Measurements from ENCODE around the gene ARHGAP25. TPM values are rescaled to one million over a fixed set of nuclear protein-coding genes. Genes with fewer than 3 reads are reported as not detected.
"Not testable (repeated sequence)": the region's sequence is repeated elsewhere in the genome, so short reads cannot be mapped to it uniquely, and the experiment has no call there.

Gene ARHGAP25
- total and polyA plus RNA-seq, 4 experiments from 2014 or later = 37.1 to 163 (median 144) TPM

DNA sequence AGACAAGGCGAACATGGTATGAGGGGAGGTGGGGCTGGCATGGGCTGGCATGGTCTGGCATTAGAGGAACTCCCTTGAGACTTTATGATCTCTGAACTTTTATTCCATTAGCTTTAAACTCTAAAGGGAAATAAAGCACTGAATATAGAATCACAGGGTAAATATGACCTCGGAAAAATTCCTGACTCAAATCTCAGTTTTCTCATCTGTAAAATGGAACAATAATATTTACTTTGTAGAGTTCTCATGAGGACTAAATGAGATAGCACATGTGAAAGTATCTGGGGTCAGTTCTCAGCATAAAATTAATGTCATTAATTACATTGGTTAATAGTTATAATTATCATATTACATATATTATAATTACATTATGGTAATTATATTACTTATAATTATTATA is 65.9 kb downstream of the ARHGAP25 start:
- Mint-ChIP-seq H3K4me1 (peaks cover 45 to 61% (median 52%) of the 10 kb centered on the region in 4 donors), H3K4me3 (no peak overlapping the region), H3K9me3 (peaks cover 0 to 3% (median 0%) of the 10 kb centered on the region in 8 donors), H3K27me3 (no peaks in the 10 kb centered on the region), H3K27ac (peak overlapping the region; percentile 24 to 91 (median 80)), H3K36me3 (peaks cover 53 to 55% of the 10 kb centered on the region in 2 donors)
- DNase-seq = no peak
- H3K4me3 ChIP-seq (ENCODE audit: low read length in 2 of 2) = no peak overlapping the region
- intact Hi-C loops (cut with micrococcal nuclease) = no loop called here
- no peak overlapping the region for H3K27ac ChIP-seq (ENCODE audit: low read depth, low read length)
- H3K36me3 ChIP-seq (ENCODE audit: insufficient read depth, low read length) = peaks cover 60% of the 10 kb centered on the region
- CTCF ChIA-PET (ENCODE audit: partially characterized antibody) = interaction anchor here (1.6 to 1.8 kb wide), 2 partner anchors 49 to 79 kb away, joined by 3 to 5 read pairs; no protein-coding TSS in a partner anchor
- POLR2A ChIA-PET (ENCODE audit: partially characterized antibody) = interaction anchor here (1.0 to 1.5 kb wide), 5 partner anchors 10 to 49 kb away, joined by 3 to 5 read pairs (median 3); no protein-coding TSS in a partner anchor
- no peaks in the 10 kb centered on the region for H3K9me3 ChIP-seq (ENCODE audit: control insufficient read depth in 1 of 2, low read length in 2 of 2)
- no peaks in the 10 kb centered on the region for H3K27me3 ChIP-seq (ENCODE audit: insufficient read depth, low read length)
- peaks cover 40% of the 10 kb centered on the region for H3K4me1 ChIP-seq (ENCODE audit: insufficient read depth, low read length)

DNA sequence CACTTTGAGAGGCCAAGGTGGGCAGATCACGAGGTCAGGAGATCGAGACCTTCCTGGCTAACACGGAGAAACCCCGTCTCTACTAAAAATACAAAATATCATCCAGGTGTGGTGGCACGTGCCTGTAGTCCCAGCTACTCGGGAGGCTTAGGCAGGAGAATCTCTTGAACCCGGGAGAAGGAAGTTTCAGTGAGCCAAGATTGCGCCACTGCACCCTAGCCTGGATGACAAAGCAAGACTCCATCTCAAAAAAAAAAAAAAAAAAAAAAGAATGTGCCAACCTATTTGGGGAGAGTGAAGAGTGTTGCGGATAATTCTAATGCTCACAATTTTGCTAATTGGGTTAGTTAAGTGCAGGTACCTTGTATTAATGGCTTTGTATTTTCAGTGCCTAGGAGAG is 67.5 kb downstream of the ARHGAP25 start:
- H3K27me3 ChIP-seq (ENCODE audit: insufficient read depth, low read length); H3K9me3 Mint-ChIP-seq; H3K27me3 Mint-ChIP-seq; H3K9me3 ChIP-seq (ENCODE audit: control insufficient read depth in 1 of 2, low read length in 2 of 2); H3K4me3 Mint-ChIP-seq; H3K4me3 ChIP-seq (ENCODE audit: low read length in 2 of 2); DNase-seq; H3K27ac ChIP-seq (ENCODE audit: low read depth, low read length); intact Hi-C loops (cut with micrococcal nuclease): not testable (repeated sequence)
- ChIA-PET POLR2A (ENCODE audit: partially characterized antibody) (interaction anchor here (0.9 to 2.0 kb wide), 6 partner anchors 8 to 56 kb away, joined by 3 to 5 read pairs (median 3); no protein-coding TSS in a partner anchor), CTCF (ENCODE audit: partially characterized antibody) (interaction anchor here (1.2 to 1.3 kb wide), 2 partner anchors 11 to 52 kb away, joined by 3 to 4 read pairs; no protein-coding TSS in a partner anchor)
- Mint-ChIP-seq H3K4me1 (peaks cover 42 to 59% (median 49%) of the 10 kb centered on the region in 4 donors), H3K36me3 (peaks cover 54 to 61% of the 10 kb centered on the region in 2 donors), H3K27ac (peak overlapping the region in 1 of 7 donors; percentile 25)
- Histone ChIP-seq H3K36me3 (ENCODE audit: insufficient read depth, low read length) (peaks cover 69% of the 10 kb centered on the region), H3K4me1 (ENCODE audit: insufficient read depth, low read length) (peaks cover 30% of the 10 kb centered on the region)

GRCh38 chr2:68805025-68805424 is 70.4 kb downstream of the ARHGAP25 start:
- peaks cover 57 to 63% of the 10 kb centered on the region in 2 donors for H3K36me3 Mint-ChIP-seq
- intact Hi-C loops (cut with micrococcal nuclease) = no loop called here
- ChIA-PET CTCF (ENCODE audit: partially characterized antibody) (interaction anchor here (1.2 to 2.1 kb wide), 4 partner anchors 11 to 120 kb away, joined by 3 to 8 read pairs (median 3); no protein-coding TSS in a partner anchor), POLR2A (ENCODE audit: partially characterized antibody) (interaction anchor here (2.4 kb wide), 1 partner anchor 39 kb away, joined by 6 read pairs; no protein-coding TSS in a partner anchor)
- no peaks in the 10 kb centered on the region for H3K9me3 Mint-ChIP-seq
- no peak overlapping the region for H3K4me3 ChIP-seq (ENCODE audit: low read length in 2 of 2)
- no peak for DNase-seq
- peaks cover 44 to 64% (median 51%) of the 10 kb centered on the region in 4 donors for H3K4me1 Mint-ChIP-seq
- no peaks in the 10 kb centered on the region for H3K27me3 ChIP-seq (ENCODE audit: insufficient read depth, low read length)
- no peaks in the 10 kb centered on the region for H3K9me3 ChIP-seq (ENCODE audit: control insufficient read depth in 1 of 2, low read length in 2 of 2)
- H3K27me3 Mint-ChIP-seq = no peaks in the 10 kb centered on the region
- no peak overlapping the region for H3K27ac ChIP-seq (ENCODE audit: low read depth, low read length)
- H3K4me3 Mint-ChIP-seq = no peak overlapping the region
- peak overlapping the region in 5 of 7 donors; percentile 1 to 86 (median 78) for H3K27ac Mint-ChIP-seq
- H3K4me1 ChIP-seq (ENCODE audit: insufficient read depth, low read length) = peaks cover 33% of the 10 kb centered on the region
- peaks cover 73% of the 10 kb centered on the region for H3K36me3 ChIP-seq (ENCODE audit: insufficient read depth, low read length)

DNA sequence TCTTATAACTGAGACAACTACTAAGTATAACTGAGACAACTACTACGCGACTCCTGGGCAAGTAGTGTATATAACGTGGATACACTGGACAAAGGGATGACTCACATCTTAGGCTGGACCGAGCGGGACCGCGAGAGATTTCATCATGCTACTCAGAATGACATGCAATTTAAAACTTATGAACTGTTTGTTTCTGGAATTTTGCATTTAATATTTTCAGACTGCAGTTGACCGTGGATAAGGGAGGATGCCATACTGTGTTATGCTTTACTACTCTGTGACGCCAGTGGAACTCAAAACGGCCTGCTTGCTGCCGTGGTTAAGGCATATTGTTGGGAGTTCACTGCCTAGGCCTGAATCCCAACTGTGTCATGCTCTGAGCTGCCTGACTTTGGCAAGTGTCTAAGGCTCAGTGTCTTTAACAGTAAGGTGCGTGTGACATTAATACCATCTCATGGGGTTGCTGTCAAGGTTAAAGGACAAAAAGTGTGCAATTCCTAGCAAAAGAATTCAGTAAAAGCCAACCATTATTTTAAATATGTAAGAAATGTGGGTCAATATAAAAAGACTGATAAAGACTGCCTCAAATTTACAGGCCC is 72.0 kb downstream of the ARHGAP25 start:
- Mint-ChIP-seq H3K4me1 (peaks cover 39 to 59% (median 45%) of the 10 kb centered on the region in 4 donors), H3K9me3 (no peaks in the 10 kb centered on the region), H3K27me3 (no peaks in the 10 kb centered on the region), H3K36me3 (peaks cover 57 to 61% of the 10 kb centered on the region in 2 donors), H3K27ac (peak overlapping the region in 6 of 7 donors; percentile 8 to 92 (median 87)), H3K4me3 (peak overlapping the region in 1 of 8 donors; percentile 40)
- Histone ChIP-seq H3K27me3 (ENCODE audit: insufficient read depth, low read length) (no peaks in the 10 kb centered on the region), H3K9me3 (ENCODE audit: control insufficient read depth in 1 of 2, low read length in 2 of 2) (no peaks in the 10 kb centered on the region), H3K27ac (ENCODE audit: low read depth, low read length) (no peak overlapping the region), H3K4me1 (ENCODE audit: insufficient read depth, low read length) (peaks cover 43% of the 10 kb centered on the region), H3K36me3 (ENCODE audit: insufficient read depth, low read length) (peaks cover 77% of the 10 kb centered on the region), H3K4me3 (ENCODE audit: low read length in 2 of 2) (no peak overlapping the region)
- POLR2A ChIA-PET (ENCODE audit: partially characterized antibody) = interaction anchor here (1.6 kb wide), 1 partner anchor 54 kb away, joined by 4 read pairs; no protein-coding TSS in a partner anchor
- DNase-seq = no peak
- intact Hi-C loops (cut with micrococcal nuclease) = no loop called here
- CTCF ChIA-PET (ENCODE audit: partially characterized antibody) = interaction anchor here (0.8 to 2.3 kb wide), 3 partner anchors 32 to 98 kb away, joined by 3 to 8 read pairs (median 3); no protein-coding TSS in a partner anchor

DNA sequence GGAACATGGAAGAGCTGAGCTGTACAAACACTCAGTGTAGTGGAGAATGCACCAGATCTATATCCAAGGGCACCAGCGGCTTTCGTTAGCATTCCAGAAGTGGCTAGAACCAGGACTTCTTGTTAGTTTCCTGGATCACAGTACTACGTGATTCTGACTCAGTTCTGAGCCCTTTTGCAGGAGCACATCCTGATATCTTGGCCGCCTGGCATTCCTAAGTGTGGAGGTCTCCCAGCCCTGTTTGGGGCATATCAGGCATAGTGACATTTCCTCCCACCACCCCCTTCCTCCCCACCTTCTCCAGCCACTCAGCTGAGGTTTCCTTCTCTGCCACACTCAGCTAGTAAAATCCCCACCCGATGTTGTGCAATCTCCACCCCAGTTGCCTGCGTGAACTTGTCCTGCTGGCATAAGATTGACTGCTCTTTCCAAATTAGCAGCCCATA is 73.2 kb downstream of the ARHGAP25 start:
- peaks cover 64 to 72% of the 10 kb centered on the region in 2 donors for H3K36me3 Mint-ChIP-seq
- Histone ChIP-seq H3K36me3 (ENCODE audit: insufficient read depth, low read length) (peaks cover 88% of the 10 kb centered on the region), H3K9me3 (ENCODE audit: control insufficient read depth in 1 of 2, low read length in 2 of 2) (no peaks in the 10 kb centered on the region), H3K27me3 (ENCODE audit: insufficient read depth, low read length) (no peaks in the 10 kb centered on the region), H3K4me1 (ENCODE audit: insufficient read depth, low read length) (peaks cover 43% of the 10 kb centered on the region), H3K27ac (ENCODE audit: low read depth, low read length) (peak overlapping the region; percentile 32), H3K4me3 (ENCODE audit: low read length in 2 of 2) (no peak overlapping the region)
- CTCF ChIA-PET (ENCODE audit: partially characterized antibody) = interaction anchor here (0.8 to 2.3 kb wide), 5 partner anchors 28 to 91 kb away, joined by 3 to 8 read pairs (median 4); no protein-coding TSS in a partner anchor
- intact Hi-C loops (cut with micrococcal nuclease) = no loop called here
- POLR2A ChIA-PET (ENCODE audit: partially characterized antibody) = interaction anchor here (0.9 to 1.6 kb wide), 3 partner anchors 40 to 56 kb away, joined by 3 to 4 read pairs (median 4); no protein-coding TSS in a partner anchor
- DNase-seq = peak in 1 of 5 donors; percentile 55
- no peaks in the 10 kb centered on the region for H3K27me3 Mint-ChIP-seq
- no peaks in the 10 kb centered on the region for H3K9me3 Mint-ChIP-seq
- peak overlapping the region in 3 of 8 donors; percentile 24 to 56 (median 50) for H3K4me3 Mint-ChIP-seq
- H3K4me1 Mint-ChIP-seq = peaks cover 39 to 66% (median 45%) of the 10 kb centered on the region in 4 donors
- H3K27ac Mint-ChIP-seq = peak overlapping the region in 6 of 7 donors; percentile 87 to 96 (median 91)

DNA sequence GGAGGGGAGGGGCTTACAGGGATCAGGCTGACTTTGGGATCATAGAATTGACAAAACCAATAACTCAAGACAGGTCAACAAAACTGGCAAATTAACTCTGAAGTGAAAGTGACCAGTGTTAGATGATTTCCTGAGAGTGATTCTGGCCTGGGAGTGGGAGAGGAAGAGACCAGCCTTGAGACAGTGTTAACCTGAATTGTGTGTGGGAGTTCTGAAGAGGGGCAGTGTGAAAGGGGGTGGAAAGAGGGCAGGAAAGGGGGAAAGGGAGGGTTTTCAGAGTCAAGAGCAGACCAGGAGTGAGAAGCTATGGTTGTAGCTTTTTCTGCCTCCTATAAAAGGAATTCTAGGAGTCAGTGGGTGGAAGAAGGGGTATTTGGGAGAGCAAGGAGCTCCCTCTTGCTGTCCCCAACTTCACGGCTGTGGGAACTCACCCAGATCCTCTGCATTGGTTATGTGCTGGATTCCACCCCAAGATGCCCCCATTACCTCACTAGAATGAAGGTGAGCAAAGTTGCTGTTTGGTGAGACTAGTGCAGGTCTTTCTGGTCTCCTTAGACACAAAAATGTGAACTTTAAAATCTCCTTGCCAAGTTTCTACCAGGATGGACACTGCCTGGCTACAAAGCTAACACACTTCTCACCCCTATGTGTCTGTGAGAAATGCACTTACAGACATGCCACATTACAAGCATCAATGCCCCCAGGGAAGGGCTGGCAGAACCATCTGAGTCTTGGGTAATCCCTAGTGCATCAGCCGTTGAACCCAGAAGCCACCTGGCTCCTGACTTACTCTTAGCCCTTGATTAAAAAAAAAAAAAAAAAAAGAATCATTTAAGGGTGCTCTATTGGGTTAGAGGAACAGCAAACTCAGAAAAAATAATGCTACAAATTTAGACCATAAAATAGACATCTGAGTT is 75.0 kb downstream of the ARHGAP25 start:
- POLR2A ChIA-PET (ENCODE audit: partially characterized antibody) = interaction anchor here (0.6 to 1.2 kb wide), 5 partner anchors 8 to 58 kb away, joined by 3 read pairs; no protein-coding TSS in a partner anchor
- DNase-seq = no peak
- peak overlapping the region in 6 of 7 donors; percentile 84 to 96 (median 91) for H3K27ac Mint-ChIP-seq

More for the DNA sequence above, 75.0 kb downstream of the ARHGAP25 start:
- no peaks in the 10 kb centered on the region for H3K9me3 ChIP-seq (ENCODE audit: control insufficient read depth in 1 of 2, low read length in 2 of 2)
- H3K36me3 ChIP-seq (ENCODE audit: insufficient read depth, low read length) = peaks cover 87% of the 10 kb centered on the region
- Mint-ChIP-seq H3K4me1 (peaks cover 43 to 63% (median 45%) of the 10 kb centered on the region in 4 donors), H3K36me3 (peaks cover 78 to 79% of the 10 kb centered on the region in 2 donors), H3K27me3 (no peaks in the 10 kb centered on the region), H3K9me3 (no peaks in the 10 kb centered on the region), H3K4me3 (no peak overlapping the region)
- CTCF ChIA-PET (ENCODE audit: partially characterized antibody) = interaction anchor here (0.7 to 2.7 kb wide), 4 partner anchors 33 to 101 kb away, joined by 3 to 11 read pairs (median 4); no protein-coding TSS in a partner anchor
- H3K4me3 ChIP-seq (ENCODE audit: low read length in 2 of 2) = no peak overlapping the region
- peaks cover 43% of the 10 kb centered on the region for H3K4me1 ChIP-seq (ENCODE audit: insufficient read depth, low read length)
- peak overlapping the region; percentile 24 for H3K27ac ChIP-seq (ENCODE audit: low read depth, low read length)
- H3K27me3 ChIP-seq (ENCODE audit: insufficient read depth, low read length) = no peaks in the 10 kb centered on the region
- intact Hi-C loops (cut with micrococcal nuclease) = no loop called here

All from CD4-positive, alpha-beta memory T cell (primary cell).